K562 (cell line): ENCODE results near the gene TREM1. TPM values are rescaled to one million over a fixed set of nuclear protein-coding genes. Genes with fewer than 3 reads are reported as not detected.

ENCODE experiments used
- CHAMP1 ChIP-seq: fragments of 450-650 bp; IDR thresholded peaks from 2 replicates; pipeline ENCODE4 v1.6.1; 2016; ENCODE audit warnings: mild to moderate bottlenecking
- CREM ChIP-seq: IDR thresholded peaks from 2 replicates; pipeline ENCODE4 v1.6.1; 2014; ENCODE audit warnings: antibody characterized with exemption, low read depth
- DIDO1 ChIP-seq: fragments of 450-650 bp; IDR thresholded peaks from 2 replicates; pipeline ENCODE4 v1.6.1; 2016; ENCODE audit warnings: low read depth, missing biosample characterization, missing genetic modification characterization
- HDAC6 ChIP-seq: IDR thresholded peaks from 2 replicates; pipeline ENCODE4 v1.6.1; 2012; ENCODE audit warnings: low read depth, mild to moderate bottlenecking, control low read depth, inconsistent platforms, low read length, moderate library complexity
- MAZ ChIP-seq, 2 experiments: fragments of 450-650 bp in 1 of 2; sonication (generic) in 1 of 2; formaldehyde crosslinking; IDR thresholded peaks in 1 of 2; conservative IDR thresholded peaks in 1 of 2; 2 replicates each; pipeline versions ENCODE4 v1.4.0 to v1.5.0; 2020; ENCODE audit warnings: mild to moderate bottlenecking in 1 of 2, missing genetic modification reagents in 1 of 2
- MLX ChIP-seq, 2 experiments: fragments of 450-650 bp in 1 of 2; sonication (generic) in 1 of 2; formaldehyde crosslinking; conservative IDR thresholded peaks; 2 replicates each; pipeline versions ENCODE4 v1.4.0 to v1.8.1; 2020 to 2022; ENCODE audit warnings: mild to moderate bottlenecking in 1 of 2, missing genetic modification reagents in 1 of 2
- MYNN ChIP-seq, 2 experiments: sonication (generic); formaldehyde crosslinking in 1 of 2; IDR thresholded peaks; 2 replicates each; pipeline versions ENCODE4 v1.5.0 to v1.6.1; 2016 to 2020; ENCODE audit warnings: antibody characterized with exemption in 1 of 2, missing genetic modification reagents in 1 of 2
- NFYB ChIP-seq: IDR thresholded peaks from 2 replicates; pipeline ENCODE4 v1.6.1; 2011; ENCODE audit warnings: mild to moderate bottlenecking, moderate library complexity; ENCODE audit not compliant: insufficient read length; ENCODE audit errors: extremely low read depth
- PCBP2 ChIP-seq: fragments of 200-400 bp; formaldehyde crosslinking; IDR thresholded peaks from 2 replicates; pipeline ENCODE4 v1.6.1; 2018; ENCODE audit warnings: low read length, low read depth, mild to moderate bottlenecking, moderate library complexity; ENCODE audit not compliant: poor library complexity, severe bottlenecking
- PHB2 ChIP-seq: fragments of 450-650 bp; IDR thresholded peaks from 2 replicates; pipeline ENCODE4 v1.6.1; 2017; ENCODE audit warnings: low read depth
- PREB ChIP-seq: sonication (generic); formaldehyde crosslinking; IDR thresholded peaks from 2 replicates; pipeline ENCODE4 v1.8.1; 2023; ENCODE audit warnings: mild to moderate bottlenecking, missing genetic modification reagents
- SMAD3 ChIP-seq: fragments of 450-650 bp; formaldehyde crosslinking; conservative IDR thresholded peaks from 2 replicates; pipeline ENCODE4 v1.4.0; 2020; ENCODE audit warnings: mild to moderate bottlenecking
- SNIP1 ChIP-seq: fragments of 450-650 bp; IDR thresholded peaks from 2 replicates; pipeline ENCODE4 v1.7.1; 2017; ENCODE audit warnings: low read depth, mild to moderate bottlenecking
- TARDBP ChIP-seq: fragments of 450-650 bp; IDR thresholded peaks from 2 replicates; pipeline ENCODE4 v1.6.1; 2016
- ZNF277 ChIP-seq: fragments of 250-450 bp; sonication (Bioruptor Pico); IDR thresholded peaks from 2 replicates; pipeline ENCODE4 v1.8.0; 2022; ENCODE audit warnings: inconsistent platforms, mild to moderate bottlenecking, moderate library complexity, borderline replicate concordance
- ZNF584 ChIP-seq: fragments of 200-800 bp; sonication (Bioruptor generic); IDR thresholded peaks from 2 replicates; pipeline ENCODE4 v1.6.1; 2016; ENCODE audit warnings: low read depth, mild to moderate bottlenecking, missing genetic modification characterization, missing compliant biosample characterization
- polyA plus RNA-seq, 8 experiments: library from polyadenylated mRNA; depleted of rRNA in 4 of 8; stranded (reverse) in 5 of 8; unstranded in 3 of 8; fragments of >200 nt; fragmentation: Nextera tagmentation in 2 of 8; fragmentation: Illumina TruSeq in 1 of 8; extraction: Ambion mirVana in 2 of 8; extraction: Trizol in 1 of 8; gene quantifications; 2 replicates each; pipeline versions ENCODE4 v1.2.1 to v1.2.3, GENCODE V29; 2011 to 2014; ENCODE audit warnings: inconsistent platforms in 1 of 8, missing spikeins in 1 of 8
- total RNA-seq, 7 experiments: library from RNA; depleted of rRNA in 6 of 7; stranded (reverse); fragments of >200 nt in 6 of 7; fragmentation: Illumina TruSeq in 2 of 7; extraction: Trizol in 2 of 7; gene quantifications; 2 replicates each; pipeline versions ENCODE4 v1.2.1 to v1.2.3, GENCODE V29; 2011 to 2021; ENCODE audit warnings: low replicate concordance in 1 of 7

Gene TREM1
- total and polyA plus RNA-seq, 9 of the 15 experiments (the other 6 are each of a cell fraction or from before 2014, with no cell fraction given) = not detected

- TF ChIP-seq SMAD3 (CRISPR knock-in tag) (no peak), HDAC6 (no peak), MAZ (CRISPR knock-in tag; conservative IDR thresholded peaks at IDR 0.05 in 1 of 2, IDR thresholded peaks at IDR 0.05 in 1 of 2) (peak; percentile 46 to 66), DIDO1 (tag) (peak; percentile 62; the same call in 1 of the 2 replicates), PCBP2 (no peak), MYNN (IDR thresholded peaks at IDR 0.05) (peak; percentile 48; the same call in 1 of the 2 replicates), MYNN (CRISPR knock-in tag; IDR thresholded peaks at IDR 0.05) (no peak), ZNF584 (CRISPR knock-in tag) (0 out of 2 replicates have a peak, but pooled peaks have one; percentile 19), ZNF277 (CRISPR knock-in tag) (no peak), MLX (CRISPR knock-in tag; conservative IDR thresholded peaks at IDR 0.05) (no peak), PREB (CRISPR knock-in tag) (no peak), SNIP1 (no peak), TARDBP (0 out of 2 replicates have a peak, but pooled peaks have one; percentile 37), PHB2 (no peak), NFYB (no peak), CREM (peak; percentile 80), CHAMP1 (no peak)
Measured at GRCh38 chr6:41318654-41319565, 32.4 kb upstream of the TREM1 start (continued).
